ENCODE measurements around the gene CCDC192. TPM values are rescaled to one million over a fixed set of nuclear protein-coding genes. Genes with fewer than 3 reads are reported as not detected.

The CCDC192 gene
- total and polyA plus RNA-seq, 2 of the 4 experiments (the other 2 are of a cell fraction) = not detected

DNA sequence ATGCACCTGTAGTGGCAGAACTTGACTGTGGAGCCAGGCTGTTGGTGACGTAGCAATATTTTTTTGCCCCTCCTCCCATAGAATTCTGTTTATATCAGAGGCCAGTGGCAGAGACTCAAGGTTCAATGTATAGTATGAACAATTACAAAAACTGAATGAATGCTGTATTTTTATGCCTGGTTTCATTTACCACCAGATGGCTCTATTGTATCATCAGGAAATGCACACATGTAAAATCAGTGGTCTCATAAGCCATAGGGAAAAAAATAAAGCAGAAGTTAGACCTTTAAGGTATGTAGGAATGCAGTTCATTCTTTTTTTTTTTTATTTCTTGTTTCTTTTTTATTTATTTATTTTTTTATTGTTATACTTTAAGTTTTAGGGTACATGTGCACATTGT is 43.6 kb downstream of the CCDC192 start:
- ChIA-PET CTCF (no interaction called here), POLR2A (ENCODE audit: unreplicated experiment) (no interaction called here)
- Histone ChIP-seq H3K4me2 (ENCODE audit: low read depth, low read length) (no peak overlapping the region), H3K9me3 (ENCODE audit: control insufficient read depth, insufficient read depth, low read length) (no peaks in the 10 kb centered on the region), H2BK15ac (ENCODE audit: low read depth, low read length) (no peak overlapping the region), H4K91ac (ENCODE audit: insufficient read depth, low read depth, low read length) (no peak overlapping the region), H3K27me3 (ENCODE audit: control insufficient read depth, insufficient read depth, low read length) (peaks cover 8% of the 10 kb centered on the region), H3K9ac (ENCODE audit: low read depth, low read length) (no peak overlapping the region), H2BK5ac (ENCODE audit: low read depth, low read length, poor library complexity, severe bottlenecking) (no peak overlapping the region), H3K27ac (ENCODE audit: insufficient read depth, low read length) (no peak overlapping the region), H3K14ac (replicated peaks; ENCODE audit: low read depth, low read length) (no peak overlapping the region), H3K36me3 (ENCODE audit: control insufficient read depth, insufficient read depth, low read length) (no peaks in the 10 kb centered on the region), H4K8ac (ENCODE audit: low read depth in 2 of 2, low read length in 2 of 2) (no peak overlapping the region), H3K9me1 (ENCODE audit: insufficient read depth, low read length) (no peaks in the 10 kb centered on the region), H3K4me1 (ENCODE audit: control insufficient read depth, insufficient read depth, low read length) (no peaks in the 10 kb centered on the region), H3K4me3 (ENCODE audit: insufficient read depth, low read depth, low read length) (no peak overlapping the region), H3K79me1 (ENCODE audit: low read depth in 1 of 2, low read length in 2 of 2) (no peaks in the 10 kb centered on the region), H4K20me1 (ENCODE audit: insufficient read depth, low read length) (no peaks in the 10 kb centered on the region), H2AK5ac (ENCODE audit: low read depth, low read length) (no peak overlapping the region), H4K5ac (ENCODE audit: low read depth, low read length) (no peak overlapping the region), H3K23ac (ENCODE audit: low read depth, low read length) (no peak overlapping the region), H2AFZ (replicated peaks; ENCODE audit: low read length, poor library complexity) (no peak overlapping the region), H2BK120ac (ENCODE audit: low read depth, low read length) (no peak overlapping the region), H3K56ac (ENCODE audit: extremely low read depth, insufficient read depth, low read length) (no peak overlapping the region), H3K18ac (ENCODE audit: low read depth, low read length) (no peak overlapping the region), H2BK20ac (ENCODE audit: low read depth, low read length) (no peak overlapping the region), H3K4ac (ENCODE audit: low read depth, low read length) (no peak overlapping the region), H2AK9ac (replicated peaks; ENCODE audit: low read depth, low read length, poor library complexity) (no peak overlapping the region)
- in situ Hi-C loops (cut with MboI; ENCODE audit: low sequenced_read_pairs) (no loop called here), dilution Hi-C loops (cut with HindIII; ENCODE audit: low sequenced_read_pairs, unreplicated experiment) (no loop called here), intact Hi-C loops (cut with micrococcal nuclease) (loop anchor here (1.0 to 10.0 kb wide), 3 partner anchors 182 to 598 kb away; no protein-coding TSS in a partner anchor)
- ATAC-seq (ENCODE audit: low read depth) (peak; percentile 40; the same call in 1 of the 2 replicates), DNase-seq (peak; percentile 55)
- no peak for TF ChIP-seq MAZ (IDR thresholded peaks at IDR 0.05; ENCODE audit: borderline replicate concordance, low read depth, low read length)
- TF ChIP-seq MAFK (IDR thresholded peaks at IDR 0.05; ENCODE audit: low read depth, low read length) = no peak
- TF ChIP-seq RCOR1 (IDR thresholded peaks at IDR 0.05; ENCODE audit: insufficient replicate concordance, low read length) = no peak
- TF ChIP-seq BHLHE40 (IDR thresholded peaks at IDR 0.05; ENCODE audit: low read depth, low read length) = no peak
- no peak for TF ChIP-seq POLR2A (IDR thresholded peaks at IDR 0.05; ENCODE audit: low read depth, low read length)
- no peak for TF ChIP-seq MXI1 (IDR thresholded peaks at IDR 0.05; ENCODE audit: borderline replicate concordance, low read depth, low read length)
- TF ChIP-seq, protein P1, sequence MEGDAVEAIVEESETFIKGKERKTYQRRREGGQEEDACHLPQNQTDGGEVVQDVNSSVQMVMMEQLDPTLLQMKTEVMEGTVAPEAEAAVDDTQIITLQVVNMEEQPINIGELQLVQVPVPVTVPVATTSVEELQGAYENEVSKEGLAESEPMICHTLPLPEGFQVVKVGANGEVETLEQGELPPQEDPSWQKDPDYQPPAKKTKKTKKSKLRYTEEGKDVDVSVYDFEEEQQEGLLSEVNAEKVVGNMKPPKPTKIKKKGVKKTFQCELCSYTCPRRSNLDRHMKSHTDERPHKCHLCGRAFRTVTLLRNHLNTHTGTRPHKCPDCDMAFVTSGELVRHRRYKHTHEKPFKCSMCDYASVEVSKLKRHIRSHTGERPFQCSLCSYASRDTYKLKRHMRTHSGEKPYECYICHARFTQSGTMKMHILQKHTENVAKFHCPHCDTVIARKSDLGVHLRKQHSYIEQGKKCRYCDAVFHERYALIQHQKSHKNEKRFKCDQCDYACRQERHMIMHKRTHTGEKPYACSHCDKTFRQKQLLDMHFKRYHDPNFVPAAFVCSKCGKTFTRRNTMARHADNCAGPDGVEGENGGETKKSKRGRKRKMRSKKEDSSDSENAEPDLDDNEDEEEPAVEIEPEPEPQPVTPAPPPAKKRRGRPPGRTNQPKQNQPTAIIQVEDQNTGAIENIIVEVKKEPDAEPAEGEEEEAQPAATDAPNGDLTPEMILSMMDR (conservative IDR thresholded peaks at IDR 0.05; ENCODE audit: low read depth, low read length) = peak; percentile 77
- TF ChIP-seq CEBPB (IDR thresholded peaks at IDR 0.05; ENCODE audit: low read depth, low read length) = no peak
- no peak for TF ChIP-seq NFE2L2 (IDR thresholded peaks at IDR 0.05; ENCODE audit: low read depth, low read length)
- TF ChIP-seq RFX5 (IDR thresholded peaks at IDR 0.05; ENCODE audit: low read depth, low read length) = no peak
- TF ChIP-seq ELK1 (IDR thresholded peaks at IDR 0.05; ENCODE audit: borderline replicate concordance, low read depth, low read length) = no peak
- TF ChIP-seq USF2 (IDR thresholded peaks at IDR 0.05; ENCODE audit: low read depth, low read length) = no peak
- no peak for TF ChIP-seq CHD1 (IDR thresholded peaks at IDR 0.05; ENCODE audit: low read depth, low read length)
- TF ChIP-seq FOS (IDR thresholded peaks at IDR 0.05; ENCODE audit: low read depth, low read length) = no peak
- peak; percentile 80 for TF ChIP-seq SMC3 (IDR thresholded peaks at IDR 0.05; ENCODE audit: low read depth, low read length)
- TF ChIP-seq RAD21 (IDR thresholded peaks at IDR 0.05; ENCODE audit: low read length) = peak; percentile 84
- no TSS peak for BruUV-seq (replicated peaks)
- WGBS, 2 experiments (ENCODE audit: extremely low coverage in 2 of 2, insufficient read length in 1 of 2) = no CpG with 5 or more reads among the region's 1 CpG

All from IMR-90 (cell line).